HUES48 (cell line): Measurements from ENCODE around the gene CCDC102B.

Experiments used
- H3K27ac ChIP-seq: one replicate; pipeline ENCODE4 v1.7.0; 2013; ENCODE audit warnings: low read depth, low read length, inconsistent platforms
- H3K27me3 ChIP-seq: 2 replicates; pipeline ENCODE4 v1.6.1; 2013; ENCODE audit warnings: mild to moderate bottlenecking, low read length; ENCODE audit not compliant: control insufficient read depth, insufficient read depth
- H3K36me3 ChIP-seq: 2 replicates; pipeline ENCODE4 v1.6.1; 2013; ENCODE audit warnings: low read length; ENCODE audit not compliant: control insufficient read depth, insufficient read depth
- H3K4me1 ChIP-seq: 2 replicates; pipeline ENCODE4 v1.6.1; 2013; ENCODE audit warnings: mild to moderate bottlenecking, low read length; ENCODE audit not compliant: control insufficient read depth, insufficient read depth
- H3K4me3 ChIP-seq: 2 replicates; pipeline ENCODE4 v1.5.1; 2013; ENCODE audit warnings: mild to moderate bottlenecking, low read depth, low read length
- H3K9ac ChIP-seq: 2 replicates; pipeline ENCODE4 v1.6.1; 2013; ENCODE audit warnings: mild to moderate bottlenecking, low read depth, low read length, moderate library complexity
- H3K9me3 ChIP-seq: 2 replicates; pipeline ENCODE4 v1.6.1; 2013; ENCODE audit warnings: low read length; ENCODE audit not compliant: control insufficient read depth, insufficient read depth

Gene CCDC102B

DNA sequence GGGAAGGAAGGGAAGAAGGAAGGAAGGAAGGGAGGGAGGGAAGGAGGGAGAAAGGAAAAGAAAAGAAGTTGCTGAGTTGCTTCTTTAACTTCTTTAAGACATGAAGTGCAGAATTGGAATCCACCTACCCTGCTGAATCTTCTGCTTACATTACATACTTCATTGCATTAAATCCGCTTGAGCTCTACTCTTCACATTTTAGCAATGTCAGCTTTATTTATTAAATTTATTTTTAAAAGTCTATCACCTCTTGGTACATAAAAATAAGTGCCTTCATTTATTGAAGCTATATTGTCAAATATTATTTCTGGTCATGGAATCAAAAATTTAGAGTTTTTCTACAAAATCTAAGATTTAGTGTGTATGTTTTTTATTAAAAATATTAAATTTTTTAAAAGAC is 284.6 kb downstream of the CCDC102B start:
- H3K9me3 ChIP-seq: no peaks in the 10 kb centered on the region
- H3K36me3 ChIP-seq: no peaks in the 10 kb centered on the region
- H3K4me3 ChIP-seq: no peak overlapping the region
- H3K9ac ChIP-seq: no peak overlapping the region
- H3K27me3 ChIP-seq: no peaks in the 10 kb centered on the region
- no peak overlapping the region for H3K27ac ChIP-seq
- no peaks in the 10 kb centered on the region; the same call in 1 of the 2 replicates for H3K4me1 ChIP-seq

DNA sequence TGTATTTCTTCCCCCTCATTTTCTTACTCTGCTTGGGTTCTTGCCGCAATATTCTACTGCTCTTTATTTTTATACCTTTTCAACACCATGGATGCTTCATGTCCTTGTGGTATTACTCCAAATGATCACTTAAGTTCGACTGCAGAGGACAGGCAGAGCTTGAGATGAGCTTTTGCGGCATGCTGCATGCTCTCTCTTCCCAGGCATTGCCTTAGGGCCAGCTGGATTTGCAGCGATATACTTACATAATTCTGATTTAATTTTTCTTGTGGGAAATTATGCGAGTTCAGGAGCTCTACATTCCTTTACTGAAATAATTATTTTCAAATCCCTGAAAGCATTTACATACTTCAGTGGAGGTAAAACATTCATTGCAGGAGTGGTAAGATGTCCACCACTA is 288.1 kb downstream of the CCDC102B start:
- no peak overlapping the region for H3K4me3 ChIP-seq
- H3K4me1 ChIP-seq: no peaks in the 10 kb centered on the region; the same call in 1 of the 2 replicates
- H3K27ac ChIP-seq: no peak overlapping the region
- no peaks in the 10 kb centered on the region for H3K27me3 ChIP-seq
- H3K9me3 ChIP-seq: no peaks in the 10 kb centered on the region
- no peak overlapping the region for H3K9ac ChIP-seq
- no peaks in the 10 kb centered on the region for H3K36me3 ChIP-seq

DNA sequence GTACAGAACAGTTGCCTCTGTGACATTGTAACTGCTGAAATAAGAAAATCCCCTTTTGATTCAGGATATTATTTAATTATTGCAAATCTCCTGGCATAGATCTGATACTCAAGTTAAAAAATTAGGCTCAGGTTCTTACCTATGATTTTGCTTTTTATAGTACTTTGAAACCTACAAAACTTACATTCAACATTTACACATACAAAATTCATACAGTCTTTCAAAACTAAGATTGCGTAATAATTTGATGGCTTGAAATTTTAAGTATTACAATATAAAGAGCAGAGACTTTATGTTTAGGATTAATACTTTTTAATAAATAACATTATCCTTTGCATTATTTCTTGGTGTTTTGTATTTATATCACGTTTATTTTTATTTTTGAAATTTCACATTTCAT is 291.1 kb downstream of the CCDC102B start:
- Histone ChIP-seq H3K27ac (no peak overlapping the region), H3K9ac (no peak overlapping the region), H3K9me3 (no peaks in the 10 kb centered on the region), H3K4me1 (no peaks in the 10 kb centered on the region), H3K27me3 (no peaks in the 10 kb centered on the region), H3K36me3 (no peaks in the 10 kb centered on the region), H3K4me3 (no peak overlapping the region)

DNA sequence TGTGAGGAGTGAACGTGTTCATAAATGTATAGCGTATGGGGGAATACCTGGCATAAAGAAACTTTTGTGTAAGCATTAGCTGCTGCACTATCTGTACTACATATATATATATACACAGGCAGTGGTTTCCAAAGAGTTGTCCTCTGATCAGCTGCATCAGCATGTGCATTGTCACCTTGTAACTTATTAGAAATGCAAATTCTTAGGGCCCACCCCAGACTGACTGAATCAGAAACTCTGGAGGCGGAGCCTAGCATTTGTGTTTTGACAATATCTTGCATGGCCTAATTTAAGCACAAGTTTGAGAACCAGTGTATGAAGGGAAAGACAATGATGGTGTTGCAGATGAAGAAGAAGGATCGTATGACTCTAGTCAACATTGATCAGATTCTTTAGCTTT is 299.5 kb downstream of the CCDC102B start:
- Histone ChIP-seq H3K9ac (no peak overlapping the region), H3K36me3 (no peaks in the 10 kb centered on the region), H3K4me3 (no peak overlapping the region), H3K9me3 (no peaks in the 10 kb centered on the region), H3K27ac (no peak overlapping the region), H3K4me1 (no peaks in the 10 kb centered on the region), H3K27me3 (no peaks in the 10 kb centered on the region)

DNA sequence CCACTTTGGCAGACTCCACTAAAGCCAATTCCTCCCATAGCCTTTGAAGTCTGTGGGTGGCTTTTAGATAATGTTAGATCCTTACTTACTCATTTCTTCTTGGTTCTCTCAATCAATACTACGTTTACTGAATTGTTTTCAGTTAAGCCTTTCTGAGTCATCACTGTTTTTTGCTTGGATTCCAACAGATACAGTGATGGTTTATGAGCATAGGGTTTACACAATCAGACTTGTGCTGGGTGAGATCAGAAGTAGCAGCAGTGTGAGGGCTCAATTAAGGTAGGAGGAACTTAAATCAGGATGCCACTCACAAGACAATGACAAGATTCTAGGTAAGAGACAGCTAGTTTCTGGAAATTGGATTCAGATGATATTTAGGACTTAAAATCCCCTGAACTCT is 305.1 kb downstream of the CCDC102B start:
- no peak overlapping the region for H3K4me3 ChIP-seq
- no peaks in the 10 kb centered on the region for H3K36me3 ChIP-seq
- H3K4me1 ChIP-seq: no peaks in the 10 kb centered on the region
- H3K27me3 ChIP-seq: no peaks in the 10 kb centered on the region
- no peaks in the 10 kb centered on the region for H3K9me3 ChIP-seq
- no peak overlapping the region for H3K9ac ChIP-seq
- H3K27ac ChIP-seq: no peak overlapping the region
